LNCaP clone FGC (cell line): ENCODE results near the gene DECR2.
"Not testable (repeated sequence)": the region's sequence is repeated elsewhere in the genome, so short reads cannot be mapped to it uniquely, and the experiment has no call there.

Experiments used
- DNase-seq: peaks from one replicate; pipeline ENCODE4 v3.0.0-alpha.2; 2011; ENCODE audit warnings: low read depth
- H3K4me3 ChIP-seq: 2 replicates; pipeline ENCODE4 v1.5.1; 2011; ENCODE audit warnings: mild to moderate bottlenecking, low read depth, low read length, control low read depth
- TF ChIP-seq, protein P1 (sequence below): IDR thresholded peaks from 2 replicates; pipeline ENCODE4 v1.5.1; 2012; ENCODE audit warnings: mild to moderate bottlenecking; ENCODE audit not compliant: control insufficient read depth, insufficient read depth; ENCODE audit errors: extremely low read depth

Gene DECR2

DNA sequence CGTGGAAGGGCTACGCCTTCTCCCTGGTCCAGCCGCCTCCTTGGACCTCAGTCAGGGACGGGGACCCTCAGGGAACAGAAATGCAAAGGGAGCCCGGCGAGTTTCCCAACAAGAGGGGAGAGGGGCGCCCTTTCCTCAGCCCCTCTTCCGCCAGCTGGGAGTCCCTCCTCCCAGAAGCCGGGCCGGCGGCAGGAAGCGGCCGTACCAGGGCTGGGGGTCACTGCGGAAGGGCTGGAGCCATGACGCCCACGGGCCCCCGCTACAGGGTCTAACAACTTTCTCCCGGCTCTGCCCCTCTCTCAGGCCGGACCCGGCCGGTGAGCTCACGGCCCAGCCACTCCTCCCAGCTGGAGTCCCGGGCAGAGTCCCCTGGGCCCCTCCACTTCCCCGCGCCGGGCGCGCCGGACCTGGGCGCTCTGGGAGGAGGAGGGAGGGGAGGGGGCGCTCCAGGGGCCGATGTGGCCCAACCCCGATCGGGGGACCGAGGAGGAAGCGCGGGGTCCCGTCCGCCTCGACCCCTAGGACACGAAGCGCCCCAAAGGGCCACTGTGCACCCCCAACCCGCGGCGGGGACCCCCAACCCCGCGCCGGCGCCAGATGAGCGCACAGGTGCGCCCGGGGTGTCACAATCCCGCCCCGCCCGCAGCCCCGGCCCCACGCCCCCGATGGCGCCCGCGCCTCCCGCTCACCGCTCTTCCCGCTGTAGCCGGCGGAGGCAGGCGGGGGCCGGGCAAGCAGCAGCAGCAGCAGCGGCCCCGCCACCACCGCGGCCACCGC is 20.5 kb upstream of the DECR2 start:
- DNase-seq = no peak
- TF ChIP-seq, protein P1, sequence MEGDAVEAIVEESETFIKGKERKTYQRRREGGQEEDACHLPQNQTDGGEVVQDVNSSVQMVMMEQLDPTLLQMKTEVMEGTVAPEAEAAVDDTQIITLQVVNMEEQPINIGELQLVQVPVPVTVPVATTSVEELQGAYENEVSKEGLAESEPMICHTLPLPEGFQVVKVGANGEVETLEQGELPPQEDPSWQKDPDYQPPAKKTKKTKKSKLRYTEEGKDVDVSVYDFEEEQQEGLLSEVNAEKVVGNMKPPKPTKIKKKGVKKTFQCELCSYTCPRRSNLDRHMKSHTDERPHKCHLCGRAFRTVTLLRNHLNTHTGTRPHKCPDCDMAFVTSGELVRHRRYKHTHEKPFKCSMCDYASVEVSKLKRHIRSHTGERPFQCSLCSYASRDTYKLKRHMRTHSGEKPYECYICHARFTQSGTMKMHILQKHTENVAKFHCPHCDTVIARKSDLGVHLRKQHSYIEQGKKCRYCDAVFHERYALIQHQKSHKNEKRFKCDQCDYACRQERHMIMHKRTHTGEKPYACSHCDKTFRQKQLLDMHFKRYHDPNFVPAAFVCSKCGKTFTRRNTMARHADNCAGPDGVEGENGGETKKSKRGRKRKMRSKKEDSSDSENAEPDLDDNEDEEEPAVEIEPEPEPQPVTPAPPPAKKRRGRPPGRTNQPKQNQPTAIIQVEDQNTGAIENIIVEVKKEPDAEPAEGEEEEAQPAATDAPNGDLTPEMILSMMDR = no peak
- H3K4me3 ChIP-seq = peak overlapping the region; percentile 85

DNA sequence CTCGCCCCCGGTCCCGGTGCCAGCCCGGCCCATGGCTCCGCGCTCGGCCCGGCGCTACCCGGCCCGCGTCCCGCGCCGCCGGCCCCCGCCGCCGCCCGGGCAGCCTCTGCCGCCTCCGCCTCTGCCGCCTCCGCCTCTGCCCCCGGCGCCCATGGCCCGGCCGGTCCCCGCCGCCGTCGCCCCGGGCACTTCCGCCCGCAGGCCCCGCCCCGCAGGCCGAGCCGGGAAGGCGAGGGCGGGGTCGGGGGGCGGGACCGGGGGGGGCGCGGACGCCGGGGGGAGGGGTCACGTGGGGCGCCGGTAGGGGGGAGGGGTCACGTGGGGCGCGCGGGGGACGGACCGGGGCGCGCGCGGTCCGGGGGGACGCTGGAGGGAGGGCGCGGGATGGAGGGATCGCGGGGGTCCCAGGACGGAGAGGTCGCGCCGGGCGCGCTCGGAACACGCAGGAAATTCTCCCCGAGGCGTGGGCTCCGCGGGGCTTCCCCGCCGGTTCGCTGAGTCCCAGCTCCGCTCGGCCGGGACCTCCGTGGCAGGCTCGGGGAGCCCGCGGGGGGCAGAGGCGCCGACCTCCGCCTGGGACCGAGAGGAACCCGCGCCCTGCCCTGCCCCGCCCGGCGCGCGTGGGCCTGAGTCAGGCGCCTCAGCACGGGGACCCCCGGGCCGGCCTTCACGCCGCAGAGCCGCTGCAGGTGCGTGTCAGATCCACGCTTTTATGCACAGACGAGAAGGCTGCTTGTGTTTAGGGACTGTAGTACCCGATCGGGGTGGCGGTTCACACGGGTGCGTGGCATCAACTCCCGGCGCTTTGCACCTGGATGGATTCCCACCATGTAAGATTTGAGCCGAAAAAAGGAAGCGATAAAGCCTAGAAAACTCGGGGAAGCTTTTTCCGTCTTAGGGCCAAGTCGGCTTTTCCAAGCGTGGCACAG is 19.6 kb upstream of the DECR2 start, which contains the start of gene PGAP6:
Gene PGAP6, minus strand, starts transcription at position 190 of the 929 bp plus-strand sequence. Its CDS starts 157 bp downstream, at position 33.
- DNase-seq = no peak
- TF ChIP-seq, protein P1 = no peak
- peak within 1 kb of the TSS; percentile 85 for H3K4me3 ChIP-seq

DNA sequence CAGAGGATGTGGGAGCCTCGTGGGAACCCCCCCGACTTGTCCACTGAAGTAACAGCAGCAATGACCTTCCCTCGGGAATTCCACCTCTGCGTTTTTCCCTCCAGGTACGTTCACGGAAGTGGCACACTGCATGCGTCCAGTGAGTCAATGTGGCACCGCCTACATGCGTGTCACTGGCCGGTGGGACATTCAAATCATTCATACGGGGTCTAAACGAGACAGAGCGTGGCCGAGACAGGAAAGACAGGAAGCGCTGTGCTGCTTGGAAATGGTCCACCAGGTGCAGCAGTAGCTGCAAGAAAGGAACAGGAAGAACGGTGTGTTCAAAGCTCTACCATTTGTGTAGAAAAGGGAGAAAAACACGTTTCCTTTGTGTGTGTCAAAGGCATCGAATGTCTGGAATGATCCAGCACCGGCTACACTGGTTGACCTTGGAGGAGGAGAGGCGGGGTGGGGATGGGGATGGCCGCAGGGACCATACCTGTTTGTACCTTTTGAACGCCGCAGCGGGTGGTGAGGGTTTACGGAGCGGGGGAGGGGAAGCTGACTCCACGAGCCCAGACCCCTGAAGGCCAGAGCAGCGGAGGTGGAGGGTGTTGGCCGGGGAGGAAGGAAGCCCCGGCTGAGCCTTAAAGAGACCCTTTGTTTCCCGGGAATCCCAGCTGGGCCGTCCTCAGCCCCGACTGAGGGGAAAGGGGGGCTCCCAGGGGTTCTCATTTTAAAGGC is 18.2 kb upstream of the DECR2 start:
- DNase-seq = peak; percentile 84
- TF ChIP-seq, protein P1 = no peak
- peak overlapping the region; percentile 77 for H3K4me3 ChIP-seq

DNA sequence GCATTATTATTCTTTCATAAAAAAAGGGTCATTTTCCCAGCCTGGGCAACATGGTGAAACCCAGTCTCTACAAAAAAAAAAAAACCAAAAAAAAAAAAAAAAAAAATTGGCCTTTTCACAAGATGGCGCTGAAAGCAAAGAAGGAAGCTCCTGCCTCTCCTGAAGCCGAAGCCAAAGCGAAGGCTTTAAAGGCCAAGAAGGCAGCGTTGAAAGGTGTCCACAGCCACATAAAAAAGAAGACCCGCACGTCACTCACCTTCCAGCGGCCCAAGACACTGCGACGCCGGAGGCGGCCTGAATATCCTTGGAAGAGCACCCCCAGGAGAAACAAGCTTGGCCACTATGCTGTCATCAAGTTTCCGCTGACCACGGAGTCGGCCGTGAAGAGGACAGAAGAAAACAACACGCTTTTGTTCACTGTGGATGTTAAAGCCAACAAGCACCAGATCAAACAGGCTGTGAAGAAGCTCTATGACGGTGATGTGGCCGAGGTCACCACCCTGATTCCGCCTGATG is 15.0 kb upstream of the DECR2 start:
- H3K4me3 ChIP-seq = no peak overlapping the region
- TF ChIP-seq, protein P1 = no peak
- DNase-seq = no peak

DNA sequence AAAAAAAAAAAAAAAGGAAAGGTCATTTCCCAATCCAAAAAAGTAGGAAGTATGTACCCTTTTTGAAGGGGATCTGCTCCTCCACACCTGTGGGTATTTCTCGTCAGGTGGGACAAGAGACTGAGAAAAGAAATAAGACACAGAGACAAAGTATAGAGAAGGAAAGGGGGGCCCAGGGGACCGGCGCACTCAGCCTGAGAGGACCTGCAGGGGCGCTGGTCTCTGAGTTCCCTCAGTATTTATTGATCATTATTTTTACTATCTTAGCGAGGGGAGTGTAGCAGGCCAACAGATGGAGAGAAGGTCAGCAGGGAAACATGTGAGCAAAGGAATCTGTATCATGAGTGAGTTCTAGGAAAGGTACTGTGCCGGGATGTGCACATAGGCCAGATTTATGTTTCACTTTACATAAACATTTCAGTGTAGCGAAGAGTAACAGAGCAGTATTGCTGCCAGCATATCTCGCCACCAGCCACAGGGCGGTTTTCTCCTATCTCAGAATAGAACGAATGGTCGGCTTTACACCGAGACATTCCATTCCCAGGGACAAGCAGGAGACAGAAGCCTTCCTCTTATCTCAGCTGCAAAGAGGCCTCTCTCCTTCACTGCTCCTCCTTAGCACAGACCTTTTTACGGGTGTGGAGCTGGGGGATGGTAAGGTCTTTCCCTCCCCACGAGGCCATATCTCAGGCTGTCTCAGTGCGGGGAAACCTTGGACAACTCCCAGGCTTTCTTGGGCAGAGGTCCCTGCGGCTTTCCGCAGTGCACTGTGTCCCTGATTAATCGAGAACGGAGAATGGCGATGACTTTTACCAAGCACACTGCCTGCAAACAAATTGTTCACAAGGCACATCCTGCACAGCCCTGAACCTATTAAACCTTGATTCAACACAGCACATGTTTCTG is 13.7 kb upstream of the DECR2 start:
- not testable (repeated sequence) for H3K4me3 ChIP-seq, DNase-seq

DNA sequence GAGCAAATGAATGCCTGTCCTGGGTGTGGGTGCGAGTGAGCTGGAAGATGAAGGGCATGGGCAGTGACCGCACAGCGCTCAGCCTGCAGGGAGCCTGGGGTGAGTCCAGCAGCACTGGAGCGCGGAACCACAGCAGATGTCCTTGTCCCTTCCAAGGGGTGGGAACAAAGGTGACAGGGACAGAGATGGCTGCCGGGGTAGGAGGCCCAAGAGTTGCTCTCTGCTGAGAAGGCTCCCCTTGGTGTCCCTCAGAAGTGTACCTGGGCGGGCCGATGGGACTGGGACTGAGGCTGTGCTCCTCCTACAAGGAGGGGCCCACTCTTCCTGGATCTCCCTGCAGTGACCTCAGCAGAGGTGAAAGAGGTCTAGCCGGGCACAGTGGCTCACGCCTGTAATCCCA is 12.3 kb upstream of the DECR2 start:
- H3K4me3 ChIP-seq = no peak overlapping the region
- TF ChIP-seq, protein P1 = no peak
- DNase-seq = no peak
